HCT116 (cell line): ENCODE data around the gene CALHM3.

ENCODE experiments used
- ATF3 ChIP-seq: IDR thresholded peaks from 2 replicates; pipeline ENCODE4 v1.6.1; 2012
- CEBPB ChIP-seq: IDR thresholded peaks from 2 replicates; pipeline ENCODE4 v1.6.1; 2012; ENCODE audit warnings: low read depth
- CTCF ChIP-seq, 3 experiments: fragments of 200-600 bp in 1 of 3; sonication (generic) in 1 of 3; IDR thresholded peaks in 2 of 3; conservative IDR thresholded peaks in 1 of 3; 2 replicates each; pipeline ENCODE4 v1.5.1; 2012 to 2017; ENCODE audit warnings: low read depth in 2 of 3, low read length in 2 of 3, antibody characterized with exemption in 1 of 3, borderline replicate concordance in 1 of 3, control low read depth in 1 of 3, mild to moderate bottlenecking in 1 of 3, mixed read lengths in 1 of 3, mixed run types in 1 of 3, moderate library complexity in 1 of 3; ENCODE audit not compliant: insufficient read depth in 1 of 3
- EZH2 ChIP-seq: fragments of 200-600 bp; sonication (generic); IDR thresholded peaks from 2 replicates; pipeline ENCODE4 v1.6.1; 2017; ENCODE audit warnings: antibody characterized with exemption, mixed run types
- EZH2phosphoT487 ChIP-seq: fragments of 200-600 bp; IDR thresholded peaks from 2 replicates; pipeline ENCODE4 v1.6.1; 2018; ENCODE audit warnings: antibody characterized with exemption, borderline replicate concordance
- POLR2AphosphoS5 ChIP-seq: IDR thresholded peaks from 2 replicates; pipeline ENCODE4 v1.6.1; 2011; ENCODE audit warnings: mild to moderate bottlenecking, low read depth, low read length, moderate library complexity
- TCF7L2 ChIP-seq: IDR thresholded peaks from 2 replicates; pipeline ENCODE4 v1.7.0; 2011; ENCODE audit warnings: borderline replicate concordance, inconsistent platforms; ENCODE audit not compliant: insufficient read depth, insufficient read length; ENCODE audit errors: extremely low read depth
- ZFX ChIP-seq: fragments of 450-650 bp; IDR thresholded peaks from 2 replicates; pipeline ENCODE4 v1.6.1; 2017
- ZNF274 ChIP-seq: fragments of 200-500 bp; sonication (Bioruptor generic); IDR thresholded peaks from 2 replicates; pipeline ENCODE4 v1.6.1; 2014; ENCODE audit warnings: mild to moderate bottlenecking, low read depth, low read length, inconsistent platforms

- TF ChIP-seq CEBPB (no peak), CTCF (IDR thresholded peaks at IDR 0.05 in 2 of 3, conservative IDR thresholded peaks at IDR 0.05 in 1 of 3; ENCODE audit: borderline replicate concordance in 1 of 3, insufficient read depth in 1 of 3, low read depth in 2 of 3, low read length in 2 of 3) (no peak), EZH2 (no peak), POLR2AphosphoS5 (no peak), EZH2phosphoT487 (no peak), ATF3 (no peak), ZNF274 (no peak), TCF7L2 (no peak), ZFX (no peak)
Observed at GRCh38 chr10:103512591-103513379, 33.7 kb upstream of the CALHM3 start.
